GM21381 (cell line): Measurements from ENCODE around the gene TLE7.

ENCODE experiments used
- ATAC-seq: cut with Tn5 transposase; IDR thresholded peaks from one replicate; pipeline ENCODE4 v1.9.1; 2021; ENCODE audit warnings: mild to moderate bottlenecking, moderate library complexity; ENCODE audit not compliant: unreplicated experiment

Gene TLE7

DNA sequence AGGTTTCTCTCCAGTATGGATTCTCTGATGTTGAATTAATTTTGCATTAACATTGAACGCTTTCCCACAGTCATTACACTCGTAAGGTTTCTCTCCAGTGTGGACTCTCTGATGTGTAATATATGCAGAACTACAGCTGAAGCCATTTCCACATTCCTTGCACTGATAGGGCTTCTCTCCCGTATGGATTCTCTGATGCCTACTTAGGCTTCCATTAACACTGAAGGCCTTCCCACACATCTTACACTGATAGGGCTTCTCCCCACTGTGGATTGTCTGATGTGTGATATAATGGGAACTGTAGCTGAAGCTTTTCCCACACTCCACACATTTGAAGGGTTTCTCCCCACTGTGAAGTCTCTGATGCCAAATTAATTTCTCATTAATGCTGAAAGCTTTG, 7.2 kb upstream of the TLE7 start:
- no peak for ATAC-seq

- ATAC-seq: no peak
Measured at GRCh38 chr16:71448274-71448866, 6.5 kb upstream of the TLE7 start.

DNA sequence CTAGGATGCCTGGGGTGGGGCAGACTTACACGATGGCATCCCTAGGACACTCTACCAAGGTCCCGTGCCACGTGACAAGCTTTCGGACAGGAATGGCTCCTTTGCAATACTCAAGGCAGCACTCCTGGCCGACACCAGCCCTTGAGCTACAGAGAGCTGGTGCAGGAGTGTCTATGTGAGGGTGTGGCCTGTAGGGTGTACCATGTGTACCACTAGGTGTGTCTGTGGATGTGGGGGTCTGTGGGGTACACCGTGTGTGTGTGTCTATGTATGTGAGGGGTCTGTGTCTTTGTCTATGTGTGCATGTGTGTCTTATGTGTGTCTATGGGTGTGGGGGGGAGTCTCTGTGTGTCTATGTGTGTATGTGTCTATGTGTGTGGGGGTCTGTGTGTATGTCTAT, 1.9 kb upstream of the TLE7 start:
- no peak for ATAC-seq

- no peak for ATAC-seq
Measured at GRCh38 chr16:71441348-71442050, 355 bp downstream of the TLE7 start.

GRCh38 chr16:71440669-71441347, 1.0 kb downstream of the TLE7 start:
- no peak for ATAC-seq

DNA sequence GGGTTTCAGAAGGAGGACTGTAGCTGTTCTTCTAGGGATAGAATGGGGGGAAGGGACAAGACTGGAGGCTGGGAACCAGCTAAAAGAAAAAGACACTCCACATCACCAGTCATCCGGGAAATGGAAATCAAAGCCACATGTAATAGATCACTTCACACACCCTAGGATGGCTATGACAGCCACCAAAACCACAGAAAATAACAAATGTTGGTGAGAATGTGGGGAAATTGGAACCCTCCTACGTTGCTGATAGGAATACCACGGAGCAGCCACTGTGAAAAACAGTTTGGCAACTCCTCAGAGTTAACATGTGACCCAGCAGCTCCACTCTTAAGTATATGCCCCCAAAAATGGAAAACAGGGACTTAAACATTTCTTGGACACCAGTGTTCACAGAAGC, 2.3 kb downstream of the TLE7 start:
- ATAC-seq: no peak

DNA sequence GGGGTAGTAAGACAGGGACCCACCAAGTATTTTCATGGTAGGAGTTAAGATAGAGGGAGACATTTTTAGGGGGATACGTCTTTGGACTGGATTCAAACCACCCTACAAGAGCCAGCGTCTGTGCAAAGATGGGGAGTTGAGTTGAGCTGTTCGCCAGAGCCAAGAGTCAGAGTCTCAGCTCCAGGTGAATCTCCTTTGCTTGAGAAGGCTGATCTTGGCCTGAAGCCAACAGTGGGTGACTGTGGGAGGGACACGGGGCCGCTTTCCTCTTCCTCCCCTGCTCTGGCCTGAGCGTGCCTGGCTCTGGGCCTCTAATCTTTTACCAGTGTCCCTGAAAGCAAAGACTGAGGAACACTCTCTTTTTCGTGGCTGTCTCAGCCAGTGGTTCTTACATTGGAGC, 5.4 kb downstream of the TLE7 start:
- ATAC-seq: no peak

GRCh38 chr16:71432906-71433305, 8.9 kb downstream of the TLE7 start:
- ATAC-seq: no peak

DNA sequence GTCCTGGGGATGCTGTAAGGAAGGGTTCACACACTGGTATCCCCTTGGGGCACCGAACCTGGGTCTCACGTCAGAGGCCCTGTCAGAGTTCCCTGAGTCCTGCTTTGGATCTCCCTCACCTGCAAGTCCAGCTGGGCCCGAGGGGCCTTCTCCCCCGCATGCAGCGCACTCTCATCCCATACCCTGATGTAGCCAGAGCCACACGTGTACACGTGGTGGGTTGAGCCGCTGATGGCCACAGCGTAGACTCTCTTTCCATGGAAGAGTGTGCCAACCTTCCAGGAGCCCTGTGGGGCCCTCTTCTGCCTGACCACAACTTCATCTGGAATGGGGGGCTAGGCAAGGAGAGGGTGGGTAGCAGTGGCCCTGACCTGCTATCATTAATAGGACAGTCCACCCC, 9.9 kb downstream of the TLE7 start:
- ATAC-seq: no peak

GRCh38 chr16:71431176-71431575, 10.7 kb downstream of the TLE7 start:
- ATAC-seq: no peak

DNA sequence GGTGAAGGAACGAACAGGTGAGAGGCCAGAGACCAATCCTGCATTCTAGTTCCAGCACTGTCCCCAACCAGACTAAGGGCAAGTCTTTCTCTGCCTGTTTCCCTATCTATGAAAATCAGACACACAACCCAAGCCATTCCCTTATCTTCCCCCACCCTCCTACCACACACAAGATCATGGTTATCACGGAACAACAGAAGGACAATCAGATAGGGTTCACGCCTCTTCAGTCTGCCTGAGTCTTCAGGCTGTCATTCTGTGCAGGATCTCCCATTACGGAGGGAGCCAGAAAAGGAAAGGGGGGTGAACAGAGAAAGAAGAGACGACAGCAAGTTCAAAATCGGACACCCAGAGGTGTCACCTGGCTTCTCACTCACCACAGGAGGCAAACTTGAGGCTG, 11.1 kb downstream of the TLE7 start:
- no peak for ATAC-seq

DNA sequence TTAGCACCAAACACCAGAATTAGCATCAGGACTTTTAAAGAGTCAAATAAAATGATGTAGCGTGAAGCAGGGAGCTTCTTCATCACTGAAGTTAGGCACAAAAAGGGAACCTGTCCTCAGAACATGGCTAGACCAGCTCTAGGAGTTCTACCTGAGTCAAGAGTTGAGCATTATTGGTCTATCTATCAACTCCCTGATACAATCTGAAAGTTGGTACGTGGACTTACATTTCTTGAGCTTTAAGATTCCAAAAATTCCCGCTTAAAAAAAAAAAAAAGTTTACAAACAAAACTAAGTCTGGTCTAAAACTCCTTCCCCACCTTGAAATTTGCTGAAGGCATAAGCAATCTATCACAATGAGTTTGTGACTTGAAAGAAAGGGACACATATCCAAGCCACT, 12.3 kb downstream of the TLE7 start:
- ATAC-seq: no peak

GRCh38 chr16:71428883-71429282, 13.0 kb downstream of the TLE7 start:
- ATAC-seq: no peak

- ATAC-seq: no peak
Measured at GRCh38 chr16:71428385-71428784, 13.5 kb downstream of the TLE7 start.

GRCh38 chr16:71426880-71427615, 14.8 kb downstream of the TLE7 start:
- no peak for ATAC-seq

DNA sequence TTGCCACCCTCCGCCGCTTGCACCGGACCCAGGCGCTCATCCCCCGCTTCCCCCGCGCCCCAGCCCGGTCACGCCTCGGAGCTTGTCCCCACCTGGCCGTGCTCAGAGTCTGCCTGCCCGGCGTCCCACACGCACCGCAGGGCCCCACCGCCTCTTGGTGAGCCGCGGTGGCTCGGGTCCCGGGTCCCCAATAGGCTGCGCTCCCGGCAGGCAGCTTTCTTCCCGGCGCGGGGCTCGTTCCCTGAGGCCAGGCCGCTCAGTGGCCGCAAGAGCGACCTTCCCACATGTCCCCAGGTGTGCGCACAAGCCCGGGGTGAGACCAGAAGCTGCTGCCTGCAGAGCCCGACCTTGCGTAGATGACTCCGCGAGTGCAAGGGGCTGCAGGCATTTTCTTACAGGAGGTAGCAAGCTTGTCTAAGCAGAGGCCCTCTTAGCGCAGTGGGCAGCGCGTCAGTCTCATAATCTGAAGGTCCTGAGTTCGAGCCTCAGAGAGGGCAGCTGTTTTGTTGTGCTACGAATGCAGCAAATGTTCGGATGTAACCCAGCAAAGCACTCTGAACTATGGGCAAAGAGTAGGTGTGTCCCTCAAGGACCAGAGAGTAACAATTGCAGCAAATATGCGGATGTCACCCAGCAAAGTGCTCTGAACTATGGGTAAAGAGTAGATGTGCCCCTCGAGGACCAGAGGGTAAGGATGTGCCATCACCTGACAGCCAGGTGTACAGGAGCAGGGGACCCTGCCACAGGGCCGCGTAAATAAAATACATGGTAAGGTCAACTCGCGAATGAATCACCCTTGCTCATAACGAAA, 15.6 kb downstream of the TLE7 start:
- ATAC-seq: peak; percentile 69

DNA sequence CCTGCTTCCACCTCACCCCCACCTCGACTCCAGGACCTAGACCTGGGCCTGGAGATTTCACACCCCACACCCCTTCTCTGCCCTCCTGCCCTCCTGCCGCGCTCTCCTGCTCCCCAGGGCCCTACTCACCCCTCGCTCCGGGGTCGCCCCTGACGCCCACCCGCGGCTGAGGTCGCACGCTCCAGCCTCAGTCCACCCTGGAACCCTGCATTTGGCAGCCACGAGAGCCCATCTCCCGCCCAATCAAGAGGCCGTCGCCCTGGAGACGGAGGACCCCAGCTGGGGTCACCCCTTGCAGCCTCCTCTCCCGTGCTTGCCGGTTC, 16.1 kb downstream of the TLE7 start:
- no peak for ATAC-seq

DNA sequence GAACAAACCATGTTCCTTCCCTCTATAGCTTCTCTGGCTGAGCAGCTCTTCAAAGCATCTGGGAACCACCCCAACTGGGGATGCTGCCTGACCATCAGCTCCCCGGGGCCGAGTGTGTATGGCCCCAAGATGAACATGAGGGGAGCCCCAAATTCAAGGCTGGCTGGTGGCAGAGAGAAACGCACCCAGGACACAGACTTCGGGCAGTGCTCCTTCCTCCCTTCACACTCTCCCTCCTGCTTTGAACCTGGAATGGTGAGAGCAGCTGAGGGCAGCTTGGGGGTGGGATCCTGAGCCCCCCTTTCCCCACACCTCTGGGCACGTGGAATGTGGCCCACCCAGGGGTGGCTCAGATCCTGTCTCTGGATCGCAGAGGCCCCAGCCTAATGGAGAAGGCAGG, 17.2 kb downstream of the TLE7 start:
- no peak for ATAC-seq

GRCh38 chr16:71423865-71424264, 18.0 kb downstream of the TLE7 start:
- no peak for ATAC-seq

DNA sequence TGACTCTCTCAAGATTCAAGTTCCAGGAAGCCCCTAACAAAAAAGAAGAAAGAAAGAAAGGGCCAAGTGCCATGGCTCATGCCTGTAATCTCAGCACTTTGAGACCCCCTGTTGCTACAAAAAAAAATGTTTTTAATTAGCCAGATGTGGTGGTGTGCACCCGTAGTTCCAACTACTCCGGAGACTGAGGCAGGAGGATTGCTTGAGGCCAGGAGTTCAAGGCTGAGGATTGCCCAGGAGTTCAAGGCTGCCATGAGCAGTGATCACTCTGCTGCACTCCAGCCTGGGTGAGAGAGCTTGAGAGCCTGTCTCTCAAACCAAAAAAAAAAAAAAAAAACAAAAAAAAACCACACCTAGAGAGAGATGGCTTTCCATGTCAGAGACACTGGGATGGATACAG, 18.8 kb downstream of the TLE7 start:
- no peak for ATAC-seq

DNA sequence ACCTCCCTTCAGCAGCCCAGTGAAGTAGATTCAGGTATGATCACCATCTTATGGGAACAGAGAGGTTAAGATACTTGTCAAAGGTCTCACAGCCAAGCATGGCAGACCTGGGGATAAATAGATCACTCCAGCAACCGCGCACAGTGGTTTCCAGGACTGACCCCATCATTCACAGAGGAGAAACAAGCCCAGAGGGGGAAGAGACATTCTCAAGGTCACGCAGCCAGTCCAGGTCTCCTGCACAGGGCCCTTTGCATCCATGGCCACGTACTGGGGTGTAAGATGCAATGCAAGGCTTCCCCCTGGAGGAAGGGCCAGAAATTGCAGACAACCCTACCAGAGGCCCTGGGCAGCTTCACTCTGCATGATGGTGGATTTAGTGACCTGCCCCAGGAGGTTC, 19.9 kb downstream of the TLE7 start:
- no peak for ATAC-seq
